GM12892 (cell line): ENCODE measurements around the gene URM1.
"Not testable (repeated sequence)": the region's sequence is repeated elsewhere in the genome, so short reads cannot be mapped to it uniquely, and the experiment has no call there.

Experiments used
- DNase-seq: peaks from one replicate; pipeline ENCODE4 v3.0.0; 2011; ENCODE audit not compliant: insufficient read length
- FAIRE-seq: peaks from 2 replicates; lab custom pipeline; 2011; peaks lifted over from hg19 to GRCh38; lab: Jason Lieb, UNC
- POLR2A ChIP-seq: IDR thresholded peaks from 2 replicates; pipeline ENCODE4 v1.6.1; 2011; ENCODE audit warnings: low read depth, low read length, control low read depth
- POLR2AphosphoS5 ChIP-seq: IDR thresholded peaks from 2 replicates; pipeline ENCODE4 v1.6.1; 2011; ENCODE audit warnings: low read depth, low read length, control low read depth
- TAF1 ChIP-seq: IDR thresholded peaks from 2 replicates; pipeline ENCODE4 v1.6.1; 2011; ENCODE audit warnings: low read depth, mild to moderate bottlenecking, control low read depth, low read length, borderline replicate concordance

The URM1 gene

GRCh38 chr9:128405780-128406171 is 34.6 kb downstream of the URM1 start:
- TF ChIP-seq POLR2AphosphoS5 (no peak), TAF1 (no peak), POLR2A (no peak)

GRCh38 chr9:128406848-128407391 is 35.7 kb downstream of the URM1 start:
- TF ChIP-seq POLR2A (no peak), POLR2AphosphoS5 (no peak), TAF1 (no peak)
- FAIRE-seq: no peak
- no peak for DNase-seq

More at GRCh38 chr9:128405780-128406171, 34.6 kb downstream of the URM1 start:
- no peak for FAIRE-seq
- DNase-seq: no peak

GRCh38 chr9:128408963-128409431 is 37.8 kb downstream of the URM1 start:
- no peak for TF ChIP-seq POLR2AphosphoS5
- TF ChIP-seq TAF1: no peak
- no peak for TF ChIP-seq POLR2A
- no peak for DNase-seq
- FAIRE-seq: no peak

GRCh38 chr9:128409450-128409849 is 38.3 kb downstream of the URM1 start:
- DNase-seq: no peak
- no peak for TF ChIP-seq TAF1
- no peak for TF ChIP-seq POLR2A
- TF ChIP-seq POLR2AphosphoS5: no peak

GRCh38 chr9:128409978-128410377 is 38.8 kb downstream of the URM1 start:
- TF ChIP-seq POLR2AphosphoS5 (no peak), POLR2A (no peak), TAF1 (no peak)
- FAIRE-seq: no peak
- no peak for DNase-seq

More at GRCh38 chr9:128409450-128409849, 38.3 kb downstream of the URM1 start:
- no peak for FAIRE-seq

DNA sequence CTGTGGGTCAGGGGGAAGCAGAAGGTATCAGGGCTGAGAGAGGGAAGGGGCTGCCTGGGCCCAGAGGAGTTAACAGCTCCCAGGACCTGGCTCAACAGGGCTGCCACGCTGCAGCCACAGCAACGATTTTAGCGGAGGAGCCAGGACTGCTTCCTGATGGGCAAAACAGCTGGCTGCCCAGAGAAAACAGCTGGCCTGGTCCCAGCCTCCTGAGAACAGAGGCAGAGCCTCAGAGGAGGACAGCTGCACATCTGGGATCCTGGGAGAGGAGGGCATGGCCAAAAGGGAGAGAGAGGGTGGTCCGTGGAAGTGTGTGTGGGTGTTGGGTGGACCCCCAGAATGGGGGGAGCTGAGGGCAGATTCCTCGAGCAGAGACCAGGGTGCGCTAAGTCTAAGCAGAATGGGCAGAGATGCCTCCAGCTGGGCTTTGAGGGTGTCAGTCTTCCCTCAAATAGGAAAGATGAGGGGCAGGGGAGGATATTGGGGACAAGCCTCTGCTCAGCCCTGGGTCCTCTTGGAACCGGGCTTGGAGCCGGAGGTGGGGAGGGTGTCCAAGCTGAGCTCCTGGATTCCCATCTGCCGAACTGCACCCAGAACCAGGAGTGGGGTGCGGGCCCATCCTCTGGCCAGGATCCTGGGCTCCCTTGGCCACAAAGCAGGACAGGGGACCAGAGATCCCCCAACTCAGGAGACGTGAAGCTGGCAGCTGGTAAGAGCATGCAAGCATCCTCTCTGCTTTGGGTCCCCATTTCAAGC is 40.4 kb downstream of the URM1 start:
- TF ChIP-seq POLR2AphosphoS5 (no peak), TAF1 (no peak), POLR2A (no peak)
- DNase-seq (no peak), FAIRE-seq (no peak)

DNA sequence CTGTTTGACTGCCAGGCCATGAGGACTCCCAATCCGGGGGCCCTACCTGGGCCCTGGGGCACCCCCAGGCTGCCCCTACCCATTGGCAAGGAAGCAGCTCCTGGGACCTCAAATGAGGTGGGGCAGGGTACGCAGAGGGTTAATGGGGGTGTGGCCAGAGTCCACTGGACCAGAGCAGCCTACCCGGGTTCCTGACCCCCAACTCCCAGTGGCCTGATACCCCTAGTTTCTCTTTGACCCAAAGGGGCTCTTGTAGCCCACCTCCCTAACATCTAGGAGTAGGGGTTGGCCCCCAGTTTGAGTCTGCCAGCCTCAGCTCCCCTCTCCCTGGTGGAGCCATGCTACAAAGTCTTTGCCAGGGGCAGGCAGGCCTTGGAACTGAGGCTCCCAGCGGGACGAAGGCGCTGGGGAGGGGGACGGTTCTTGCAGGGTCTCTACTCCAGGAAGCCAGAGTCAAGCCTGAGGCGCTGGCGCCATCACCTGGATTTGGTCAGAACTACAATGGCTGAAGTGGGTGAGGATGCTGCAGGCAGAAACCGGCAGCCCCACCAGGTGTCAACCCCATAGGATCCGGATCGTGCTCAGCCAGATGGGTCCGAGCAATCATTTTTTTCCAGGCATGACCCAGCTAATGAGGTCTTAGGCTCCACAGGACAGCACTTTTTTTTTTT is 41.1 kb downstream of the URM1 start:
- no peak for DNase-seq
- no peak for FAIRE-seq
- TF ChIP-seq TAF1: no peak
- TF ChIP-seq POLR2A: no peak
- no peak for TF ChIP-seq POLR2AphosphoS5

- not testable (repeated sequence) for DNase-seq, FAIRE-seq
Observed at GRCh38 chr9:128413728-128414127, 42.6 kb downstream of the URM1 start.

DNA sequence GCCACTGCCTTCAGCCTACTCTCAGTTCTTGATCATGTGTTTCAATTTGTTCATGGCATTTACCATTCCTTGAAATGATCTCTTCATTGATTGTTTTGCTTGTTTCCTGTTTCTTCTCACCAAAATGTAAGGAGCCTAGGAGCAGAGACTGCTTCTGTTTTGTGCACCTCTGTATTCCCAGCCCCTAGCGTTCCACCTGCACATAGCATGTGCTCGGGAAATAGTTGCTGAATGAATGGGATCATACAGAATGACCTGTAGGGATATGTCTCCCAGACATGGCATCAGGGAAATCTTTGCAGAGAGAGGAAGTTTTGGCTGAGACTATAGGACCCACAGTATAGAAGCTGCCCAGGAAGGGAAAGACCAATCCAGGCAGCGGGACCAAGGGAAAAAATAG is 43.3 kb downstream of the URM1 start:
- no peak for TF ChIP-seq POLR2AphosphoS5
- no peak for TF ChIP-seq POLR2A
- TF ChIP-seq TAF1: no peak
- DNase-seq: no peak
- FAIRE-seq: no peak

GRCh38 chr9:128415281-128415680 is 44.1 kb downstream of the URM1 start:
- FAIRE-seq (no peak), DNase-seq (no peak)
- TF ChIP-seq POLR2AphosphoS5 (no peak), TAF1 (no peak), POLR2A (no peak)

GRCh38 chr9:128416014-128416413 is 44.8 kb downstream of the URM1 start:
- FAIRE-seq (no peak), DNase-seq (no peak)
- TF ChIP-seq TAF1: no peak
